Activated CD4-positive, alpha-beta T cell treated with anti-CD3 and anti-CD28 coated beads for 36 hours (primary cell): ENCODE results near the gene FEV. TPM values are rescaled to one million over a fixed set of nuclear protein-coding genes. Genes with fewer than 3 reads are reported as not detected.

ENCODE experiments used
- ATAC-seq: fragments of 200-7000 bp; cut with Tn5 transposase; one replicate; pipeline ENCODE4 v1.10.0; 2021; ENCODE audit warnings: mild to moderate bottlenecking, moderate library complexity
- CTCF ChIA-PET: fragments of 350-600 bp; sonication (Branson Sonifier 250); formaldehyde crosslinking; loops from one replicate; lab custom pipeline; 2021; ENCODE audit warnings: antibody characterized with exemption; lab: Charles Lee
- POLR2A ChIA-PET: fragments of 350-600 bp; sonication (Branson Sonifier 250); formaldehyde crosslinking; loops from one replicate; lab custom pipeline; 2021; ENCODE audit warnings: antibody characterized with exemption, inconsistent platforms; lab: Charles Lee
- DNase-seq: peaks from one replicate; pipeline ENCODE4 v3.0.0-alpha.2; 2020
- H3K27ac Mint-ChIP-seq: one replicate; pipeline ENCODE4 v1.8.0; 2021; ENCODE audit warnings: mixed read lengths
- H3K27me3 Mint-ChIP-seq: one replicate; pipeline ENCODE4 v1.8.0; 2021; ENCODE audit warnings: mixed read lengths
- H3K36me3 Mint-ChIP-seq: one replicate; pipeline ENCODE4 v1.8.0; 2021; ENCODE audit warnings: low read depth, mixed read lengths
- H3K4me1 Mint-ChIP-seq: one replicate; pipeline ENCODE4 v1.8.0; 2021; ENCODE audit warnings: mixed read lengths
- H3K4me3 Mint-ChIP-seq: one replicate; pipeline ENCODE4 v1.8.0; 2021; ENCODE audit warnings: mild to moderate bottlenecking, moderate library complexity, mixed read lengths
- H3K9me3 Mint-ChIP-seq: one replicate; pipeline ENCODE4 v1.8.0; 2021; ENCODE audit warnings: low read depth, mixed read lengths
- intact Hi-C, 2 experiments: fragments of 100-400 bp; cut with DNase I in 1 of 2; cut with micrococcal nuclease in 1 of 2; formaldehyde crosslinking; loops; one replicate each; pipeline versions ENCODE4 v1.14.2 to v1.15.1; 2022 to 2024; cut with DNase I, micrococcal nuclease
- total RNA-seq, 2 experiments: library from RNA; stranded (reverse); gene quantifications; one replicate each; pipeline ENCODE4 v1.2.3, GENCODE V29; 2021

Gene FEV
- total RNA-seq, 2 experiments from 2014 or later: not detected

DNA sequence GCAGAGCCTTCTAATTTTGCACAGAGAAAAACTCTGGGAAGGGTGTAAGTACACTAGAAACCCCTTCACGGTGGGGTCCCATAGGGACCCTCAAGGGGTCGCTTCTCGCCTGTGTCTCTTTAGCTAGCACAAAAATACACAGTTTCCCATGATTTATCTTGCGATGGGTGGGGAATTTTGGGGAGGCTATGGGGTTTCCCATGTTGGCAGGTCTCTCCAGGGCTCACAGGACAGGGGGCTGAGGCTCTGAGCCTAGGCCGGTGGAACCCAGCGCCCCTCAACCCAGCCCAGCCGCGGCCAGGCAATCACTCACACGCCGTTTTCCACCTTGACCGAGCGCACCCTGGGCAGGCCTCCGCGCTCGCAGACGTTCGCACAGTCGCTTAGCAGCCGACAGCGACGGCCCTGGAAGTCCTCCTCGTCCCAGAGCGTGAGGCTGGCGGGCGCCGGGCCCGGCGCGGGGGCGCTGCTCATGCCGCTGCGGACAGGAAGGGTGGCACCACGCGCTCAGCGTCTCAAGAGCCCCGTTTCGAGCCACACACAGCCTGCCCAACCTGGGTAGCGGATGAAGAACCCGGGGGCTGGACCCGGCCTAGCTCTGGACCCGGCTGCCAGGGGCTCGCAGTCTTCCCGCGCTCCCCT is 7.8 kb upstream of the FEV start:
- intact Hi-C loops: no loop called here
- H3K9me3 Mint-ChIP-seq: no peaks in the 10 kb centered on the region
- peaks cover 71% of the 10 kb centered on the region for H3K27me3 Mint-ChIP-seq
- ChIA-PET POLR2A (no interaction called here), CTCF (interaction anchor here (0.8 to 4.9 kb wide), 3 partner anchors 13 to 262 kb away, joined by 3 to 34 read pairs (median 3); no protein-coding TSS in a partner anchor)
- H3K36me3 Mint-ChIP-seq: no peaks in the 10 kb centered on the region
- no peaks in the 10 kb centered on the region for H3K4me1 Mint-ChIP-seq
- H3K27ac Mint-ChIP-seq: no peak overlapping the region
- DNase-seq: no peak
- ATAC-seq: no peak
- no peak overlapping the region for H3K4me3 Mint-ChIP-seq

DNA sequence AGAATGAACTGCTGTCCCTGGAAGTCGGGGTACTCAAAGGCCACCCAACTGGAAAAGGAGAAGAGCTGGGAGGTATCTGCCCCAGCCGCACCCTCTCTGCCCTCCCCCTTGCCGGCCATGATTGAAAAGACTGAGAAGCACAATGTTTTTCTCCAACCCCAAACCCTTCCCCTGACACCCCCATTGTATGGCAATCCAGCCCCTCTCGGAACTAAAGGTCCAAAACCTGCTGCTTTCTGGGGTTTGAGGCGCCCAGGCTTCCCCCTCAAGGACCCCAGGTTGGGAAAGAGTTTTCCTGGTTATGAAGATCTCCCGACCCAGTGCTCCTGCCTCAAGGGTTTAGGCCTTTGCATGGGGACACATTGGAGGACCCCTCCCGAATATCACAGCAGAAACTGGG is 7.2 kb upstream of the FEV start:
- ChIA-PET CTCF (interaction anchor here (1.1 to 4.9 kb wide), 3 partner anchors 12 to 162 kb away, joined by 3 to 34 read pairs (median 9); no protein-coding TSS in a partner anchor), POLR2A (no interaction called here)
- H3K4me3 Mint-ChIP-seq: no peak overlapping the region
- intact Hi-C loops: no loop called here
- ATAC-seq (no peak), DNase-seq (no peak)
- H3K36me3 Mint-ChIP-seq: no peaks in the 10 kb centered on the region
- H3K27me3 Mint-ChIP-seq: peaks cover 73% of the 10 kb centered on the region
- no peaks in the 10 kb centered on the region for H3K4me1 Mint-ChIP-seq
- H3K9me3 Mint-ChIP-seq: no peaks in the 10 kb centered on the region
- H3K27ac Mint-ChIP-seq: no peak overlapping the region

DNA sequence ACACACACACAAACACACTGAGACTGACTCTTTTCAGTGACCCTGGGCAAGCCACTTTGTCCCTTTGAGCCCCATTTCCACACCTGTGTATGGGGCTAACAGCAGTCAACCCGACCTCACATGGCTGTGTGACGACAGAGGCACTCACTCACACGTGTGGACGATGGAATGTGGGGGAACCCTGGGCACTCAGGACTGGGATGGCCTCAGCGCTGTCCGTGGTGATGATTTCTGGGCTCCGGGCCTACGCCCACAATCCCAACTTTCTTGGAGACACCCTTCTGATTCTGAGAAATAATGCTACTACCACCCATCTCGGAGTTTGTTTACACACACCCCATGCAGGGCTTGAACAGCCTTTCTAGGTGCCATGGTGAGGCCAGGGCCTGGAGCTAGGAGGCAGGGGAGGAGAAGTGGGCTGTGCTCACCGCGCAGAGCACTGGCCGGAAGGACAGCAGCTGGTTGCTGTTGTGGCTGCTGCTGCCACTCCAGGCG is 6.7 kb upstream of the FEV start:
- H3K36me3 Mint-ChIP-seq: no peaks in the 10 kb centered on the region
- H3K4me1 Mint-ChIP-seq: no peaks in the 10 kb centered on the region
- H3K4me3 Mint-ChIP-seq: no peak overlapping the region
- CTCF ChIA-PET: interaction anchor here (1.1 to 4.9 kb wide), 3 partner anchors 12 to 163 kb away, joined by 3 to 34 read pairs (median 9); no protein-coding TSS in a partner anchor
- intact Hi-C loops: no loop called here
- no peak for DNase-seq
- H3K9me3 Mint-ChIP-seq: no peaks in the 10 kb centered on the region
- POLR2A ChIA-PET: no interaction called here
- H3K27ac Mint-ChIP-seq: no peak overlapping the region
- peaks cover 74% of the 10 kb centered on the region for H3K27me3 Mint-ChIP-seq
- no peak for ATAC-seq

DNA sequence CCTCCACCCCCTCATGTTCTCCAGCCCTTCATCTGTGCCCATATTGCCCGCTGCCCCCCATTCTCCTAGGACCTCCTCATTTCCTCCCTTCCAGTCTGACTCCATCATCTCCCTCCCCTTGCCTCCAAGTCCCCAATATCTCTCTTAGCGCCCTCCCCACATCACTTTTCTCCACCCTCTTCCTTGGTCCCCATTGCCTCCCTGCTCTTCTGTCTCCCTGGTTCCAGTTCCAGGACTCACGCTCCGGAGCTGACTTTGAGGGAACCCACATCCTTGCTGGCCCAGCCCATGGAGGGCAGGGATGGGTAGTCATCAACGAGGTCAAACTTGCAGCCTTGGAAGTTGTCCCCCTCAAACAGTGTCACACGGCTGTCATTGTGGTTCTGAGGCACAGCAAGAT is 5.6 kb upstream of the FEV start:
- no peak for ATAC-seq
- intact Hi-C loops: no loop called here
- no peaks in the 10 kb centered on the region for H3K4me1 Mint-ChIP-seq
- CTCF ChIA-PET: interaction anchor here (0.5 to 4.9 kb wide), 5 partner anchors 10 to 310 kb away, joined by 3 to 34 read pairs (median 3); no protein-coding TSS in a partner anchor
- no peak overlapping the region for H3K27ac Mint-ChIP-seq
- no peaks in the 10 kb centered on the region for H3K9me3 Mint-ChIP-seq
- peaks cover 77% of the 10 kb centered on the region for H3K27me3 Mint-ChIP-seq
- H3K4me3 Mint-ChIP-seq: no peak overlapping the region
- H3K36me3 Mint-ChIP-seq: no peaks in the 10 kb centered on the region
- POLR2A ChIA-PET: no interaction called here
- no peak for DNase-seq

DNA sequence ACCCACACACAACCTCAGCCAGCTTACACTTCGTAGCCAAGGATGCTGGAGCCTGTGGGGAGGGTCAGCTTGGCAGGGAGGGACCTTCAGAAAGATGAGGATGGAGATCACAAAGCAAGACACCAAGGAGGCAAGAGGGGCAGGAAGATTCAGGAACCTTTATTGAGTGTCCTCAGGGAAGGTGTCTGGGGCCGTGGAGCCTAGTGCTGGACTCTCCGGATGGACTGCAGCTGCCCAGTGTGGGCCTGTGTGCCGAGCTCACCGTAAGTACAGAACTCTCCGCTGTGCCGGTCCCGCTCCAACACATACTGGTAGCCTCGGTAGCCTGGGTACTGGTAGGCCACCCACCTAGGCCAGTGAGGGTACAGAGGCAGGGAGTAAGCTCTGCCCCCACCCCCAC is 5.1 kb upstream of the FEV start:
- no peaks in the 10 kb centered on the region for H3K9me3 Mint-ChIP-seq
- POLR2A ChIA-PET: no interaction called here

DNA sequence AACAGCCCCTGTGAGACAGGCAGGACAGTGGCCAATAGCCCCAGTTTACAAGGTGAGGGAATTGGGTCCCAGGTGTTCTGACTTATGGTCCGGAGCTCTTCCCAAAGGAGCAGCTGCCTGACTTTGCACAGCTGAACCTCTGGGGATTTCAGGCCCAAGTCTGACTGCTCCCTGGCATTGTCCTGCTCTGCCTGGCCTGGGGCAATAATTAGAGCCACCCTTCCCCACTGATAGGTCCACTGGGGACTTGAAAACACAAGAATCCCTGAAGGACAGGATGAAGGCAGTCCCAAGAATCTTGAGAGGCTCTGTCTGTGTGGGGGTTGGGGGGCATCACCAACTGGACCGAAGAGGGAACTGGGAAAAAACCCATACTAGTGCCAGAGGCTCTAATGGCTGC is 3.7 kb upstream of the FEV start:
- ChIA-PET POLR2A (interaction anchor here (0.7 kb wide), 1 partner anchor 71 kb away, joined by 3 read pairs; no protein-coding TSS in a partner anchor), CTCF (interaction anchor here (0.6 to 4.9 kb wide), 4 partner anchors 9 to 156 kb away, joined by 3 to 34 read pairs (median 3); no protein-coding TSS in a partner anchor)
- H3K4me3 Mint-ChIP-seq: no peak overlapping the region
- H3K4me1 Mint-ChIP-seq: peaks cover 7% of the 10 kb centered on the region
- ATAC-seq (no peak), DNase-seq (no peak)
- intact Hi-C loops: loop anchor here in 1 of 2 experiments (10.0 kb wide), 1 partner anchor 316 kb away; the partner anchor contains the start of gene PTPRN
- H3K36me3 Mint-ChIP-seq: no peaks in the 10 kb centered on the region
- H3K27me3 Mint-ChIP-seq: peaks cover 71% of the 10 kb centered on the region
- no peaks in the 10 kb centered on the region for H3K9me3 Mint-ChIP-seq
- H3K27ac Mint-ChIP-seq: no peak overlapping the region

More for the DNA sequence above, 5.1 kb upstream of the FEV start:
- Mint-ChIP-seq H3K4me1 (no peaks in the 10 kb centered on the region), H3K27ac (no peak overlapping the region), H3K36me3 (no peaks in the 10 kb centered on the region), H3K4me3 (no peak overlapping the region), H3K27me3 (peaks cover 74% of the 10 kb centered on the region)
- no peak for ATAC-seq
- no peak for DNase-seq
- intact Hi-C loops: no loop called here
- CTCF ChIA-PET: interaction anchor here (0.6 to 4.9 kb wide), 4 partner anchors 9 to 136 kb away, joined by 3 to 34 read pairs (median 7); no protein-coding TSS in a partner anchor

DNA sequence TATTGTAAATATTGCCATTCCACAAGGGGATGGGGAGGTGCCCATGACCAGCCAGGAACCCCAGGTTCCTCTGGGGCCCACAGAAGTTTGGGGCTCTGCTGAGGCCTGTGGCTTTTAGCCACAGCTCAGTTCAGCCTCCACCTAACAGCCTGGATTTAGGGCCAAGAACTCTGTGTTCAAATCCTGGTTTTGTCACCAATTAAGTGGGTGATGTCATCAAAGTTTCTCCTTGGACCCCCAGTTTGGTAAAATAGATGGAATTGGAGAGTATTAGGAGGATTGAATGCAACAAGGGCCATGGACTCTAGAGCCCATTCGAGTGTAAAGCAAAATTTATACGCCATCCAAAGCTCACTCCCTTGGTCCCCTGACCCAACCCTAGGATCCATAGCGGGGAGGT is 3.2 kb upstream of the FEV start:
- CTCF ChIA-PET: interaction anchor here (0.6 to 4.9 kb wide), 4 partner anchors 8 to 151 kb away, joined by 3 to 34 read pairs (median 3); no protein-coding TSS in a partner anchor
- no peaks in the 10 kb centered on the region for H3K36me3 Mint-ChIP-seq
- peaks cover 76% of the 10 kb centered on the region for H3K27me3 Mint-ChIP-seq
- no peak for DNase-seq
- H3K4me1 Mint-ChIP-seq: peaks cover 9% of the 10 kb centered on the region
- POLR2A ChIA-PET: no interaction called here
- H3K9me3 Mint-ChIP-seq: no peaks in the 10 kb centered on the region
- no peak for ATAC-seq
- intact Hi-C loops: loop anchor here in 1 of 2 experiments (10.0 kb wide), 1 partner anchor 317 kb away; the partner anchor contains the start of gene PTPRN
- H3K4me3 Mint-ChIP-seq: no peak overlapping the region
- no peak overlapping the region for H3K27ac Mint-ChIP-seq

DNA sequence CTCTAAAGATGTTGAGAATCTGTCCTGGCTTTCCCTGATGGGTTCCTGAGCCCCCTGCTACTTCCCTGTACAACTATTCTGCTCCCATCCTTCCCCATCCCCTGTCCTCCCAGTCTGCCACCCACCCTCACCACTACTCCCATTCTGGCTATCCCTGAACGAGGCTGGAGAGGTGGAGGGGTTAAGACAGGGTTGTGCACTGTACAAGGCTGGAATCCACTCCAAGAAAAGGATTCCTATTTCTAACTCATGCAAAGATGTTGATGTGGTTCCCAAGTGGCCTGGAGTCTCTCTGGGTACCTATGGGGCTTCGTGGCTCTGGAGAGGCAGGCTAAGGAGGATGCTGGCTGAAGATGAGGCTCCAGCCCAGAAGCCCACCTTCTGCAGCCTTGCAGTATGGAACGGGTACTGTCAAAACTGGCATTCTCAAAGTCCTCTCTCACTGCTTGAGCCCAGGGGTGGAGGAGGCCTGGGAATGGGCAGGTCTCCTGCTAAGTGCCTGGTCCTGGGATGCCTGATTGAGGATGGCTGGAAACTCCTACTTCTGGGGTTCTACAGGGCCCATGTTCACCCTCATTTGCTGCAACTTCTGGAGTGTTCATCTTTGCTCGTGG is 1.3 kb upstream of the FEV start:
- POLR2A ChIA-PET: no interaction called here
- intact Hi-C loops: loop anchor here in 1 of 2 experiments (10.0 kb wide), 1 partner anchor 319 kb away; the partner anchor contains the start of gene PTPRN
- CTCF ChIA-PET: interaction anchor here (1.2 kb wide), 1 partner anchor 79 kb away, joined by 3 read pairs; no protein-coding TSS in a partner anchor
- Mint-ChIP-seq H3K36me3 (no peaks in the 10 kb centered on the region), H3K4me1 (peaks cover 18% of the 10 kb centered on the region), H3K27ac (no peak overlapping the region), H3K9me3 (no peaks in the 10 kb centered on the region), H3K27me3 (peaks cover 77% of the 10 kb centered on the region), H3K4me3 (no peak overlapping the region)
- ATAC-seq (no peak), DNase-seq (no peak)

DNA sequence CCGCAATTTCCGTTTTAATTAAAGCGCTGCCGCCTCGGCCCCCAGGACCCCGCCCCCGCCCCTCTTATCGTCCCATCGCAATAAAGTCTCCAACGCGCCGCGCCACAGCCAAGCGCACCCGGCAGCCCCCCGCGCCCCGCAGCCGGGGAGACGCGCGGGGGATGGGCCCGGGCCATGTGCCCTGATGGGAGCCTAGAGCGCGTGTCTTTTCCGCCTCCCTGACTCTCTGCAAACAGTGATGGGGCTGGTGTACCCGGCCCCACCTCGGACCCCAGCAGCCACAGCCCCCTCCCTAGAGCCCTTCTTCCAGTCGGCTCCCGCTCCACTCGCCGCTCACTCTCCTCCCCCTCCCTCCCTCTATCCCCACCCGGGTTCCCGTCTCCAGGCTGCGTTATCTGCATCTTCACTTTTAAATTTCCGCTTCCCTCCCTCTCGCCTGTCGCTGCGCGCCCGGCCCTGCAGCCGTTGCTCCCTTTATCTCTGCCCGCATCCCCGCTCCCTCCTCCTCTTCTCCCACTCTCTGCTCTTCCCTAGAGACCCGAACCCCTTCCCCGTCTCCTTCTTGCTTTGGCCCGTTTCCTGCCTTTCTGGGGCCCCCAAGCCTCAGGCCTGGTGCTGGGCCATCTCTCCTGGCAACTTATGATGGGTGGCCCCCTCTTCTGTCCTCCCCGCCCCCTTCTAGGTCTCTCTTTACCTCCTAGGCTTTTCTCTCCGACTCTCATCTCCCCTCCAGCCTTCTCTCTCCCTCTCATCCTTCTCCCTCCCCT is 524 bp upstream of the FEV start:
- ChIA-PET POLR2A (no interaction called here), CTCF (interaction anchor here (5.7 kb wide), 1 partner anchor 11 kb away, joined by 70 read pairs; no protein-coding TSS in a partner anchor)
- Mint-ChIP-seq H3K36me3 (no peaks in the 10 kb centered on the region), H3K9me3 (no peaks in the 10 kb centered on the region), H3K27ac (no peak overlapping the region), H3K4me1 (peaks cover 23% of the 10 kb centered on the region), H3K27me3 (peaks cover 75% of the 10 kb centered on the region), H3K4me3 (no peak overlapping the region)
- ATAC-seq (no peak), DNase-seq (no peak)
- intact Hi-C loops: loop anchor here in 1 of 2 experiments (10.0 kb wide), 1 partner anchor 319 kb away; the partner anchor contains the start of gene PTPRN

DNA sequence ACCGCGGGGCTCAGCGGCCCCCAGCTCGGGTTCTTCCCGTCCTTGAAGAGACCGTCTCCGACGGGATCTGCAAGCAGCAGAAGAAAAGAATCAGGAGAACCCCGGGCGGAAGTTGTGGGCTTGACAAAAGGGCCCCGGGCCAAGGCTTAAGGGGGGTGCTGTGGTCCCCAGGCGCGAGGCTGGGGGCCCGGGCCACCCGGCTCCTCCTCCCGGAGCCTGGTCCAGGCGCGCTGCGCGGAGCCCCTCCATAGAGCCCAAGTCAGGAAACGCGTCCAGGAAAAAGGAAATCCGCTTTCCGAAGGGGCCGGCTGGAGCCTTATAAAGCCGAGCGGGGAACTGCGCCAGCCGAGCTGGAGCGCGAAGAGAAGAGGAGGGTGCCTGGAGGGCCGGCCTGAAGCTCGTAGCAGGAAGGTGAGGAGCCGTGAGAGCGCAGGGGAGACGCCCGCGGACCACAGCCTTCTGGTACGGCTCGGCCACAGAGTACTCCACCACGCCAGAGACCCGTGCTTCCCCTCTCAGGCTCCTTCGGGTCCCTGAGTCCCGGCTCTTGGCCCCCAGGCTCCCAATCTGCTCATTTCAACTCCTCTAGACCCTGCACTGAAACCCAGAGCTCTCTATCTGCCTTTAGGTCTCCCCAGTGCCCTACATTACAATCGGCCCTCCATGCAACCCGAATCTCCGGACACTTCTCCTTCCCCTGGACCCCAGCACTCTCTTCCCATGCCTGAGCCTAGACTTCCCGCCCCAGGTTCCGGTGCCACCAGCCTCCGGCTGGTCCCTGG is 554 bp downstream of the FEV start:
- H3K9me3 Mint-ChIP-seq: no peaks in the 10 kb centered on the region
- peak overlapping the region; percentile 22 for H3K4me3 Mint-ChIP-seq
- H3K27me3 Mint-ChIP-seq: peaks cover 67% of the 10 kb centered on the region
- no peaks in the 10 kb centered on the region for H3K36me3 Mint-ChIP-seq
- peaks cover 28% of the 10 kb centered on the region for H3K4me1 Mint-ChIP-seq
- ChIA-PET POLR2A (no interaction called here), CTCF (interaction anchor here (0.7 to 5.7 kb wide), 3 partner anchors 12 to 570 kb away, joined by 3 to 70 read pairs (median 3); no protein-coding TSS in a partner anchor)
- ATAC-seq: no peak
- intact Hi-C loops: loop anchor here (5.0 to 10.0 kb wide), 3 partner anchors 112 to 320 kb away; partner anchors contain the start of gene PTPRN (in 1 of the 2)
- no peak for DNase-seq
- H3K27ac Mint-ChIP-seq: no peak overlapping the region
